SK-N-SH treated with all-trans-retinoic acid at 6 μM for 48 hours (cell line): ENCODE results near the gene CCDC57.

Source experiments
- ATAC-seq: fragments of 200-7000 bp; cut with Tn5 transposase; 3 replicates; pipeline ENCODE4 v1.9.1; 2020; ENCODE audit warnings: mild to moderate bottlenecking, moderate library complexity
- ARNTL ChIP-seq: fragments of 450-650 bp; formaldehyde crosslinking; IDR thresholded peaks from 2 replicates; pipeline ENCODE4 v1.5.0; 2020; ENCODE audit warnings: low read depth, mild to moderate bottlenecking, moderate library complexity, borderline replicate concordance
- CREB5 ChIP-seq: fragments of 250-450 bp; sonication (Bioruptor Pico); IDR thresholded peaks from 2 replicates; pipeline ENCODE4 v1.5.1; 2020; ENCODE audit warnings: low read depth, mild to moderate bottlenecking, moderate library complexity
- CSRNP3 ChIP-seq: fragments of 250-450 bp; sonication (Bioruptor Pico); IDR thresholded peaks from 2 replicates; pipeline ENCODE4 v1.5.1; 2021; ENCODE audit warnings: mild to moderate bottlenecking, moderate library complexity
- ESRRG ChIP-seq: fragments of 250-450 bp; sonication (Bioruptor Pico); IDR thresholded peaks from 2 replicates; pipeline ENCODE4 v1.6.1; 2021; ENCODE audit warnings: mild to moderate bottlenecking
- GLIS3 ChIP-seq: fragments of 250-450 bp; sonication (Bioruptor Pico); IDR thresholded peaks from 2 replicates; pipeline ENCODE4 v1.5.0; 2020; ENCODE audit warnings: mild to moderate bottlenecking, moderate library complexity
- OSR1 ChIP-seq: fragments of 250-450 bp; sonication (Bioruptor Pico); IDR thresholded peaks from 2 replicates; pipeline ENCODE4 v1.8.0; 2022; ENCODE audit warnings: moderate library complexity, mild to moderate bottlenecking, inconsistent platforms
- PPARA ChIP-seq: fragments of 250-450 bp; sonication (Bioruptor Pico); IDR thresholded peaks from 2 replicates; pipeline ENCODE4 v1.5.0; 2020; ENCODE audit warnings: mild to moderate bottlenecking, borderline replicate concordance
- RARB ChIP-seq: fragments of 250-450 bp; sonication (Bioruptor Pico); IDR thresholded peaks from 2 replicates; pipeline ENCODE4 v1.8.0; 2021; ENCODE audit warnings: mild to moderate bottlenecking, moderate library complexity
- TCF4 ChIP-seq: fragments of 250-450 bp; sonication (Bioruptor Pico); IDR thresholded peaks from 2 replicates; pipeline ENCODE4 v1.8.0; 2021; ENCODE audit warnings: mild to moderate bottlenecking, moderate library complexity, borderline replicate concordance
- TOX ChIP-seq: fragments of 250-450 bp; sonication (Bioruptor Pico); IDR thresholded peaks from 2 replicates; pipeline ENCODE4 v1.8.0; 2021; ENCODE audit warnings: mild to moderate bottlenecking, moderate library complexity, borderline replicate concordance
- ZC3H10 ChIP-seq: fragments of 250-450 bp; sonication (Bioruptor Pico); IDR thresholded peaks from 2 replicates; pipeline ENCODE4 v1.5.1; 2021; ENCODE audit warnings: mild to moderate bottlenecking, moderate library complexity
- ZFP3 ChIP-seq: fragments of 250-450 bp; sonication (Bioruptor Pico); IDR thresholded peaks from 2 replicates; pipeline ENCODE4 v1.5.0; 2020; ENCODE audit warnings: mild to moderate bottlenecking, moderate library complexity
- ZFP30 ChIP-seq: fragments of 450-650 bp; formaldehyde crosslinking; IDR thresholded peaks from 2 replicates; pipeline ENCODE4 v1.5.0; 2022; ENCODE audit warnings: mild to moderate bottlenecking, moderate library complexity
- ZNF70 ChIP-seq: fragments of 450-650 bp; formaldehyde crosslinking; IDR thresholded peaks from 2 replicates; pipeline ENCODE4 v1.5.0; 2020; ENCODE audit warnings: mild to moderate bottlenecking, moderate library complexity
- ZNF8 ChIP-seq: fragments of 450-650 bp; formaldehyde crosslinking; IDR thresholded peaks from 2 replicates; pipeline ENCODE4 v1.5.0; 2020; ENCODE audit warnings: mild to moderate bottlenecking, moderate library complexity
- TF ChIP-seq, protein P1 (sequence below): fragments of 250-450 bp; sonication (Bioruptor Pico); IDR thresholded peaks from 2 replicates; pipeline ENCODE4 v1.5.0; 2020; ENCODE audit warnings: mild to moderate bottlenecking, moderate library complexity
- TF ChIP-seq, protein P2 (sequence below): fragments of 250-450 bp; sonication (Bioruptor Pico); IDR thresholded peaks from 2 replicates; pipeline ENCODE4 v1.8.0; 2020; ENCODE audit warnings: mild to moderate bottlenecking, moderate library complexity, borderline replicate concordance
- TF ChIP-seq, protein P3 (sequence below): fragments of 250-450 bp; sonication (Bioruptor Pico); IDR thresholded peaks from 2 replicates; pipeline ENCODE4 v1.8.0; 2021; ENCODE audit warnings: low read depth, mild to moderate bottlenecking, moderate library complexity, borderline replicate concordance

Gene CCDC57

DNA sequence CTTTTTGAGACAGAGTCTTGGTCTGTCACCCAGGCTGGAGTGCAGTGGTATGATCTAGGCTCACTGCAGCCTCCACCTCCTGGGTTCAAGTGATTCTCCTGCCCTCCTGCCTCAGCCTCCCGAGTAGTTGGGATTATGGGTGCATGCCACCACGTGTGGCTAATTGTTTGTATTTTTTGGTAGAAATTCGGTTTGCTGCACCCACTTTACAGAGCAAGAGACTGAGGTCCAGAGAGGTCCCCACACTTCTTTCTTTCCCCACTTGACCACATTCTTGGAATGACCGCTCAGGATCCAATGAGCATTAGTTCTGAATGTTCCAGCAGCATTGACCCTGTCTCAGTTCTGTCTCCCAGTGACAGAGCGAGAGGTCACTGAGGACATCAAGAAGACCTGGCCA lies 10.9 kb upstream of the CCDC57 start:
- no peak for ATAC-seq
- no peak for TF ChIP-seq ARNTL
- no peak for TF ChIP-seq ESRRG
- no peak for TF ChIP-seq CSRNP3 (CRISPR knock-in tag)
- TF ChIP-seq, protein P1, sequence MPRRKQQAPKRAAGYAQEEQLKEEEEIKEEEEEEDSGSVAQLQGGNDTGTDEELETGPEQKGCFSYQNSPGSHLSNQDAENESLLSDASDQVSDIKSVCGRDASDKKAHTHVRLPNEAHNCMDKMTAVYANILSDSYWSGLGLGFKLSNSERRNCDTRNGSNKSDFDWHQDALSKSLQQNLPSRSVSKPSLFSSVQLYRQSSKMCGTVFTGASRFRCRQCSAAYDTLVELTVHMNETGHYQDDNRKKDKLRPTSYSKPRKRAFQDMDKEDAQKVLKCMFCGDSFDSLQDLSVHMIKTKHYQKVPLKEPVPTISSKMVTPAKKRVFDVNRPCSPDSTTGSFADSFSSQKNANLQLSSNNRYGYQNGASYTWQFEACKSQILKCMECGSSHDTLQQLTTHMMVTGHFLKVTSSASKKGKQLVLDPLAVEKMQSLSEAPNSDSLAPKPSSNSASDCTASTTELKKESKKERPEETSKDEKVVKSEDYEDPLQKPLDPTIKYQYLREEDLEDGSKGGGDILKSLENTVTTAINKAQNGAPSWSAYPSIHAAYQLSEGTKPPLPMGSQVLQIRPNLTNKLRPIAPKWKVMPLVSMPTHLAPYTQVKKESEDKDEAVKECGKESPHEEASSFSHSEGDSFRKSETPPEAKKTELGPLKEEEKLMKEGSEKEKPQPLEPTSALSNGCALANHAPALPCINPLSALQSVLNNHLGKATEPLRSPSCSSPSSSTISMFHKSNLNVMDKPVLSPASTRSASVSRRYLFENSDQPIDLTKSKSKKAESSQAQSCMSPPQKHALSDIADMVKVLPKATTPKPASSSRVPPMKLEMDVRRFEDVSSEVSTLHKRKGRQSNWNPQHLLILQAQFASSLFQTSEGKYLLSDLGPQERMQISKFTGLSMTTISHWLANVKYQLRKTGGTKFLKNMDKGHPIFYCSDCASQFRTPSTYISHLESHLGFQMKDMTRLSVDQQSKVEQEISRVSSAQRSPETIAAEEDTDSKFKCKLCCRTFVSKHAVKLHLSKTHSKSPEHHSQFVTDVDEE (CRISPR knock-in tag), result no peak
- TF ChIP-seq, protein P2, sequence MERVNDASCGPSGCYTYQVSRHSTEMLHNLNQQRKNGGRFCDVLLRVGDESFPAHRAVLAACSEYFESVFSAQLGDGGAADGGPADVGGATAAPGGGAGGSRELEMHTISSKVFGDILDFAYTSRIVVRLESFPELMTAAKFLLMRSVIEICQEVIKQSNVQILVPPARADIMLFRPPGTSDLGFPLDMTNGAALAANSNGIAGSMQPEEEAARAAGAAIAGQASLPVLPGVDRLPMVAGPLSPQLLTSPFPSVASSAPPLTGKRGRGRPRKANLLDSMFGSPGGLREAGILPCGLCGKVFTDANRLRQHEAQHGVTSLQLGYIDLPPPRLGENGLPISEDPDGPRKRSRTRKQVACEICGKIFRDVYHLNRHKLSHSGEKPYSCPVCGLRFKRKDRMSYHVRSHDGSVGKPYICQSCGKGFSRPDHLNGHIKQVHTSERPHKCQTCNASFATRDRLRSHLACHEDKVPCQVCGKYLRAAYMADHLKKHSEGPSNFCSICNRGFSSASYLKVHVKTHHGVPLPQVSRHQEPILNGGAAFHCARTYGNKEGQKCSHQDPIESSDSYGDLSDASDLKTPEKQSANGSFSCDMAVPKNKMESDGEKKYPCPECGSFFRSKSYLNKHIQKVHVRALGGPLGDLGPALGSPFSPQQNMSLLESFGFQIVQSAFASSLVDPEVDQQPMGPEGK (CRISPR knock-in tag), result no peak
- no peak for TF ChIP-seq PPARA (CRISPR knock-in tag)
- no peak for TF ChIP-seq ZC3H10 (CRISPR knock-in tag)
- TF ChIP-seq CREB5 (CRISPR knock-in tag), result no peak
- no peak for TF ChIP-seq ZNF70 (CRISPR knock-in tag)
- TF ChIP-seq GLIS3 (CRISPR knock-in tag), result no peak
- TF ChIP-seq ZFP30 (CRISPR knock-in tag), result no peak

DNA sequence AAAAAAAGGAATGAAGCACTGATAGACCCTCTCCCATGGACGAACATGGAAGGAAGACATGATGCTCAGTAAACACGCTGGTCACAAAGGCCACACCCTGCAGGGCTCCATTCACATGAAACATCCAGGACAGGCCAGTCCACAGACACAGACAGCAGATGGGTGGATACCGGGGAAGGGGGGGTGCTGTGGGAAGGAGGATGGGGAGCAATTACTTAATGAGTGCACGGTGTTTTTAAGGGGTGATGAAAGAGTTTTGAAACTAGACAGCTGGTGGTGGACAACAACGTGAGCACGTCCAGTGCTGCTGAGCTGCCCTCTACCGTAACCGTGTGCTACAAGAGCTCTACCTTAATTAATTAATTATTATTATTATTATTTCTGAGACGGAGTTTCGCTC lies 10.2 kb upstream of the CCDC57 start:
- TF ChIP-seq OSR1 (no peak), GLIS3 (CRISPR knock-in tag) (no peak)
- ATAC-seq, result no peak

- ATAC-seq, result no peak
These were observed 8.8 kb upstream of the CCDC57 start for GRCh38 chr17:82221341-82221902.

More at GRCh38 chr17:82221341-82221902, 8.8 kb upstream of the CCDC57 start:
- TF ChIP-seq ZNF70 (CRISPR knock-in tag), result no peak
- no peak for TF ChIP-seq RARB (CRISPR knock-in tag)
- no peak for TF ChIP-seq ARNTL
- TF ChIP-seq CSRNP3 (CRISPR knock-in tag), result no peak
- no peak for TF ChIP-seq ZNF8 (CRISPR knock-in tag)
- TF ChIP-seq TCF4 (CRISPR knock-in tag), result no peak
- TF ChIP-seq, protein P3, sequence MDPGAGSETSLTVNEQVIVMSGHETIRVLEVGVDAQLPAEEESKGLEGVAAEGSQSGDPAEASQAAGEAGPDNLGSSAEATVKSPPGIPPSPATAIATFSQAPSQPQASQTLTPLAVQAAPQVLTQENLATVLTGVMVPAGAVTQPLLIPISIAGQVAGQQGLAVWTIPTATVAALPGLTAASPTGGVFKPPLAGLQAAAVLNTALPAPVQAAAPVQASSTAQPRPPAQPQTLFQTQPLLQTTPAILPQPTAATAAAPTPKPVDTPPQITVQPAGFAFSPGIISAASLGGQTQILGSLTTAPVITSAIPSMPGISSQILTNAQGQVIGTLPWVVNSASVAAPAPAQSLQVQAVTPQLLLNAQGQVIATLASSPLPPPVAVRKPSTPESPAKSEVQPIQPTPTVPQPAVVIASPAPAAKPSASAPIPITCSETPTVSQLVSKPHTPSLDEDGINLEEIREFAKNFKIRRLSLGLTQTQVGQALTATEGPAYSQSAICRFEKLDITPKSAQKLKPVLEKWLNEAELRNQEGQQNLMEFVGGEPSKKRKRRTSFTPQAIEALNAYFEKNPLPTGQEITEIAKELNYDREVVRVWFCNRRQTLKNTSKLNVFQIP (CRISPR knock-in tag), result no peak
- no peak for TF ChIP-seq PPARA (CRISPR knock-in tag)
- TF ChIP-seq ZFP3 (CRISPR knock-in tag), result no peak
- no peak for TF ChIP-seq ESRRG
- TF ChIP-seq, protein P2 (CRISPR knock-in tag), result no peak
- TF ChIP-seq TOX, result no peak
